CD4-positive, alpha-beta T cell (primary cell): Measurements from ENCODE around the gene LARGE1. TPM values are rescaled to one million over a fixed set of nuclear protein-coding genes. Genes with fewer than 3 reads are reported as not detected.

Source experiments
- ATAC-seq: fragments of 200-7000 bp; cut with Tn5 transposase; one replicate; pipeline ENCODE4 v1.10.0; 2022; ENCODE audit warnings: mild to moderate bottlenecking; ENCODE audit not compliant: poor library complexity
- CTCF ChIA-PET: fragments of 350-600 bp; sonication (Branson Sonifier 250); formaldehyde crosslinking; loops from one replicate; lab custom pipeline; 2021; ENCODE audit warnings: antibody characterized with exemption, inconsistent platforms; lab: Charles Lee
- POLR2A ChIA-PET: fragments of 350-600 bp; sonication (Branson Sonifier 250); formaldehyde crosslinking; loops from one replicate; lab custom pipeline; 2021; ENCODE audit warnings: antibody characterized with exemption, inconsistent platforms; lab: Charles Lee
- DNase-seq, 14 experiments: peaks; one replicate each; pipeline ENCODE4 v3.0.0-alpha.2; 2013 to 2020; ENCODE audit warnings: mixed read lengths in 2 of 14
- H3K27ac ChIP-seq, 2 donors: one replicate each; pipeline versions ENCODE4 v1.5.1 to v1.7.0; 2013; ENCODE audit warnings: low read length in 2 of 2, low read depth in 1 of 2, mild to moderate bottlenecking in 1 of 2
- H3K27me3 ChIP-seq, 2 experiments: 1 replicate in 1 of 2; 2 replicates in 1 of 2; pipeline versions ENCODE4 v1.6.1 to v1.7.0; 2013; ENCODE audit warnings: low read length in 2 of 2, control low read depth in 1 of 2, mild to moderate bottlenecking in 1 of 2, moderate library complexity in 1 of 2; ENCODE audit not compliant: insufficient read depth in 2 of 2, control insufficient read depth in 1 of 2
- H3K36me3 ChIP-seq: one replicate; pipeline ENCODE4 v1.6.1; 2013; ENCODE audit warnings: low read length, control low read depth; ENCODE audit not compliant: insufficient read depth
- H3K4me1 ChIP-seq: one replicate; pipeline ENCODE4 v1.6.1; 2013; ENCODE audit warnings: low read length, control low read depth; ENCODE audit not compliant: insufficient read depth
- H3K4me3 ChIP-seq: one replicate; pipeline ENCODE4 v1.5.1; 2013; ENCODE audit warnings: mild to moderate bottlenecking, low read length, moderate library complexity
- H3K9me3 ChIP-seq, 2 experiments: 1 replicate in 1 of 2; 2 replicates in 1 of 2; pipeline versions ENCODE4 v1.6.1 to v1.7.0; 2013; ENCODE audit warnings: low read length in 2 of 2, mild to moderate bottlenecking in 2 of 2, control low read depth in 1 of 2, moderate library complexity in 1 of 2; ENCODE audit not compliant: control insufficient read depth in 1 of 2, insufficient read depth in 1 of 2
- H3K27ac Mint-ChIP-seq: one replicate; pipeline ENCODE4 v1.8.0; 2020; ENCODE audit warnings: mixed read lengths
- H3K27me3 Mint-ChIP-seq: one replicate; pipeline ENCODE4 v1.8.0; 2021; ENCODE audit warnings: mixed read lengths
- H3K36me3 Mint-ChIP-seq: one replicate; pipeline ENCODE4 v1.8.0; 2021; ENCODE audit warnings: low read depth, mixed read lengths
- H3K4me1 Mint-ChIP-seq: one replicate; pipeline ENCODE4 v1.8.0; 2021; ENCODE audit warnings: low read depth, mixed read lengths
- H3K4me3 Mint-ChIP-seq: one replicate; pipeline ENCODE4 v1.8.0; 2020; ENCODE audit warnings: mild to moderate bottlenecking, mixed read lengths
- H3K9me3 Mint-ChIP-seq: one replicate; pipeline ENCODE4 v1.8.0; 2020; ENCODE audit warnings: mixed read lengths
- CTCF ChIP-seq: fragments of 200-600 bp; IDR thresholded peaks from one replicate; pipeline ENCODE4 v1.8.0; 2022; ENCODE audit warnings: antibody characterized with exemption, mild to moderate bottlenecking
- intact Hi-C, 2 experiments: fragments of 100-400 bp; cut with DNase I in 1 of 2; cut with micrococcal nuclease in 1 of 2; formaldehyde crosslinking; loops; one replicate each; pipeline versions ENCODE4 v1.15.1 to v1.9.0; 2023 to 2025; cut with DNase I, micrococcal nuclease
- total RNA-seq, 174 experiments: library from RNA in 2 of 174; stranded (reverse) in 2 of 174; gene quantifications; one replicate each; pipeline ENCODE4 v1.2.3 and lab custom pipeline; 2021 to 2026

Gene LARGE1
- total RNA-seq, 2 experiments from 2014 or later: 0.14 to 0.70 TPM

- intact Hi-C loops: no loop called here
- Histone ChIP-seq H3K9me3 (peaks cover 0 to 7% of the 10 kb centered on the region in 2 experiments), H3K27ac (no peak overlapping the region), H3K4me3 (no peak overlapping the region), H3K4me1 (no peaks in the 10 kb centered on the region), H3K36me3 (no peaks in the 10 kb centered on the region), H3K27me3 (no peaks in the 10 kb centered on the region)
- H3K9me3 Mint-ChIP-seq: no peaks in the 10 kb centered on the region
- no peak for DNase-seq
- ATAC-seq: no peak
- H3K27ac Mint-ChIP-seq: no peak overlapping the region
- H3K27me3 Mint-ChIP-seq: no peaks in the 10 kb centered on the region
- no peak for TF ChIP-seq CTCF
- no peak overlapping the region for H3K4me3 Mint-ChIP-seq
- H3K36me3 Mint-ChIP-seq: no peaks in the 10 kb centered on the region
- ChIA-PET POLR2A (no interaction called here), CTCF (no interaction called here)
- no peaks in the 10 kb centered on the region for H3K4me1 Mint-ChIP-seq
These were observed 253.2 kb downstream of the LARGE1 start for GRCh38 chr22:33666961-33667619.

DNA sequence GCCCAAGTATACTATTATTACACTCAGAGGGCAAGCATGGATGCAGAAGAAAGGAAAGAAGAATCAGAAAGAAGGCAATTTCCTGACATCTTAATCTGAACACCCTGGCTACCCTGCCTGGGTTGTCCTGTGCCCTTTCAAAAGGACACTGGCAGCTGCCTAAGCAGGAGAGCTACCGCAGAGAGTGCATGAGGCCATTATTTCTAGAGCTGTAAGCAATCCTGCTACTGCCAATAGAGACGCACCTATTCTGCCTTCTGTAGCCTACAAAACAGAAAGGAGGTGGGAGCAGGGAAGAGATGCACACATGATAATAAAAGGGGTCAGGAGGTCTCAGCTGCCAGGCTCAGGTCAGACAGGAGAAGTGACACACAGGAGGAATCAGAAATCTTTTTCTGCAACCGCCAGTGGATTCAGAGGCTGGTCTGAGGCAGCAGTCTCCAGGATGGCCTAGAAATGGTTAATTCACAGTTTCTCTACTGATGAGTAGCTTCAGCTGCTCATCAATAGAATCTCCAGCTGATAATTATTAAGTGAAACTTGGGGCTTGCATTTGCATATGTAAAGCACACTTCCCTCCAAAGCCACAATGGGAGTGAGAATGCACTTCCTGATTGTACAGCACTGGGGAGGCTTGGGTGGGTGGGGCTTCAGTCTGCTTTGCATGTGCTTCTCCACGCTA is 253.9 kb downstream of the LARGE1 start:
- POLR2A ChIA-PET: no interaction called here
- DNase-seq (no peak), ATAC-seq (no peak)
- H3K4me1 Mint-ChIP-seq: no peaks in the 10 kb centered on the region
- Histone ChIP-seq H3K4me1 (no peaks in the 10 kb centered on the region), H3K27me3 (no peaks in the 10 kb centered on the region), H3K27ac (no peak overlapping the region), H3K9me3 (peaks cover 0 to 7% of the 10 kb centered on the region in 2 experiments), H3K4me3 (no peak overlapping the region), H3K36me3 (no peaks in the 10 kb centered on the region)
- H3K27ac Mint-ChIP-seq: no peak overlapping the region
- CTCF ChIA-PET: no interaction called here
- no peaks in the 10 kb centered on the region for H3K27me3 Mint-ChIP-seq
- H3K9me3 Mint-ChIP-seq: no peaks in the 10 kb centered on the region
- H3K36me3 Mint-ChIP-seq: no peaks in the 10 kb centered on the region
- intact Hi-C loops: no loop called here
- no peak for TF ChIP-seq CTCF
- no peak overlapping the region for H3K4me3 Mint-ChIP-seq

DNA sequence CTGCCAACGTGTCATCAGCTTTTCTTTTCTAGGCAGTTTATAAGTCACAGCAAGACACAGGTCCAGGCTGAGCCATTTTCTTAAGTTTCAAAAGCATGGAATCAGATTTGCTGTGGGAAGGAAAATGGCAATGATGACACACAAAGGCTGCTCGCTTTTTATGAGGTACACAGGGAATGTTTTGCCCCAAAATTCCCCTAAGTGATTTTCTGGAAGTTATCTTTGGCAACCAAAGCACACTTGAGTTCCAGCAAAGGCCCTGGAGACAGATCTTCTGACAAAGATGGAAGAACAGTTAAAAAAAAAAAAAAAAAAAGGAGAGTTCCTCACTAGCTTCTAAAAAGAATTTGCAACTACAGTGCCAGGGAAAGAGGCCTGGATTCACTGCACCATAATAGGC is 260.8 kb downstream of the LARGE1 start:
- intact Hi-C loops: no loop called here
- no peaks in the 10 kb centered on the region for H3K36me3 ChIP-seq
- no peaks in the 10 kb centered on the region for H3K27me3 ChIP-seq
- Mint-ChIP-seq H3K27me3 (no peaks in the 10 kb centered on the region), H3K36me3 (no peaks in the 10 kb centered on the region), H3K27ac (no peak overlapping the region), H3K9me3 (peaks cover 17% of the 10 kb centered on the region), H3K4me1 (no peaks in the 10 kb centered on the region), H3K4me3 (no peak overlapping the region)
- TF ChIP-seq CTCF: no peak
- H3K4me3 ChIP-seq: no peak overlapping the region
- DNase-seq (no peak), ATAC-seq (no peak)
- no peaks in the 10 kb centered on the region for H3K4me1 ChIP-seq
- CTCF ChIA-PET: interaction anchor here (0.6 kb wide), 1 partner anchor 1192 kb away, joined by 4 read pairs; no protein-coding TSS in a partner anchor
- H3K27ac ChIP-seq: no peak overlapping the region
- H3K9me3 ChIP-seq: peaks cover 0 to 2% of the 10 kb centered on the region in 2 experiments
- POLR2A ChIA-PET: no interaction called here
